ENCODE results near the gene KCNB1.
"Not testable (repeated sequence)": the region's sequence is repeated elsewhere in the genome, so short reads cannot be mapped to it uniquely, and the experiment has no call there.

The KCNB1 gene

GRCh38 chr20:49432550-49432949 lies 49.9 kb downstream of the KCNB1 start:
- no peak for DNase-seq

GRCh38 chr20:49431329-49431728 lies 51.1 kb downstream of the KCNB1 start:
- no peak for DNase-seq

GRCh38 chr20:49430320-49430719 lies 52.1 kb downstream of the KCNB1 start:
- no peak for DNase-seq

GRCh38 chr20:49427751-49428518 lies 54.5 kb downstream of the KCNB1 start:
- DNase-seq: no peak

- DNase-seq: no peak
Observed at GRCh38 chr20:49426873-49427272, 55.6 kb downstream of the KCNB1 start.

- DNase-seq: no peak
Observed at GRCh38 chr20:49426395-49426794, 56.1 kb downstream of the KCNB1 start.

GRCh38 chr20:49424536-49424935 lies 57.9 kb downstream of the KCNB1 start:
- DNase-seq: no peak

- no peak for DNase-seq
Observed at GRCh38 chr20:49422161-49422560, 60.3 kb downstream of the KCNB1 start.

GRCh38 chr20:49420811-49421295 lies 61.6 kb downstream of the KCNB1 start:
- DNase-seq: no peak

GRCh38 chr20:49420292-49420691 lies 62.2 kb downstream of the KCNB1 start:
- no peak for DNase-seq

- no peak for DNase-seq
Observed at GRCh38 chr20:49419785-49420184, 62.7 kb downstream of the KCNB1 start.

- no peak for DNase-seq
Observed at GRCh38 chr20:49418809-49419208, 63.7 kb downstream of the KCNB1 start.

- DNase-seq: no peak
Observed at GRCh38 chr20:49417843-49418555, 64.5 kb downstream of the KCNB1 start.

GRCh38 chr20:49415668-49416044 lies 66.8 kb downstream of the KCNB1 start:
- no peak for DNase-seq

- no peak for DNase-seq
Observed at GRCh38 chr20:49415005-49415667, 67.3 kb downstream of the KCNB1 start.

GRCh38 chr20:49413677-49414076 lies 68.8 kb downstream of the KCNB1 start:
- no peak for DNase-seq

GRCh38 chr20:49412953-49413352 lies 69.5 kb downstream of the KCNB1 start:
- no peak for DNase-seq

- no peak for DNase-seq
Observed at GRCh38 chr20:49412254-49412653, 70.2 kb downstream of the KCNB1 start.

GRCh38 chr20:49411221-49411925 lies 71.1 kb downstream of the KCNB1 start:
- DNase-seq: no peak

- not testable (repeated sequence) for DNase-seq
Observed at GRCh38 chr20:49409975-49410621, 72.4 kb downstream of the KCNB1 start.

- no peak for DNase-seq
Observed at GRCh38 chr20:49409302-49409974, 73.0 kb downstream of the KCNB1 start.

- DNase-seq: no peak
Observed at GRCh38 chr20:49408509-49409104, 73.9 kb downstream of the KCNB1 start.
